Measurements from ENCODE around the gene ZDHHC12. TPM values are rescaled to one million over a fixed set of nuclear protein-coding genes. Genes with fewer than 3 reads are reported as not detected.

ZDHHC12 gene
- total RNA-seq, 1 experiment from 2014 or later, result 62.3 TPM

GRCh38 chr9:128688501-128689292 lies 35.2 kb downstream of the ZDHHC12 start, which contains the start of gene SET:
TSS of gene SET (plus strand) at chr9:128689222. CDS start at chr9:128689583, 361 bp downstream.
- DNase-seq (ENCODE audit: low read depth), result peak; percentile 99

GRCh38 chr9:128687453-128687852 lies 36.5 kb downstream of the ZDHHC12 start:
- no peak for DNase-seq (ENCODE audit: low read depth)

- DNase-seq (ENCODE audit: low read depth), result peak; percentile 30
Observed at GRCh38 chr9:128685636-128686489, 38.1 kb downstream of the ZDHHC12 start.

GRCh38 chr9:128684325-128685199 lies 39.4 kb downstream of the ZDHHC12 start:
- peak; percentile 78 for DNase-seq (ENCODE audit: low read depth)

- DNase-seq (ENCODE audit: low read depth), result no peak
Observed at GRCh38 chr9:128684065-128684324, 39.9 kb downstream of the ZDHHC12 start.

- peak; percentile 50 for DNase-seq (ENCODE audit: low read depth)
Observed at GRCh38 chr9:128683340-128684064, 40.4 kb downstream of the ZDHHC12 start.

GRCh38 chr9:128677794-128678193 lies 46.1 kb downstream of the ZDHHC12 start:
- no peak for DNase-seq (ENCODE audit: low read depth)

GRCh38 chr9:128675382-128675781 lies 48.5 kb downstream of the ZDHHC12 start:
- no peak for DNase-seq (ENCODE audit: low read depth)

Other genes starting within 250 kb of the ZDHHC12 start
- 56.6 and 58.3 TPM in 2 replicates for gene GLE1, start 219.4 kb downstream of the ZDHHC12 start, total RNA-seq (2014; rRNA removed; shearing (Covaris generic))
- gene SPTAN1, start 171.5 kb downstream of the ZDHHC12 start, total RNA-seq (2014; rRNA removed; shearing (Covaris generic)), result 161 and 164 TPM in 2 replicates
- 170 and 194 TPM in 2 replicates for gene DYNC2I2, start 67.3 kb downstream of the ZDHHC12 start, total RNA-seq (2014; rRNA removed; shearing (Covaris generic))
- 1,185 and 1,206 TPM in 2 replicates for gene SET, start 34.9 kb downstream of the ZDHHC12 start, total RNA-seq (2014; rRNA removed; shearing (Covaris generic))
- 8.2 and 16.8 TPM in 2 replicates for gene PKN3, start 21.6 kb downstream of the ZDHHC12 start, total RNA-seq (2014; rRNA removed; shearing (Covaris generic))
- gene ZER1, start 47.8 kb upstream of the ZDHHC12 start, total RNA-seq (2014; rRNA removed; shearing (Covaris generic)), result 9.1 and 31.6 TPM in 2 replicates
- 12.9 and 13.1 TPM in 2 replicates for gene TBC1D13, start 63.1 kb upstream of the ZDHHC12 start, total RNA-seq (2014; rRNA removed; shearing (Covaris generic))
- 14.1 and 17.8 TPM in 2 replicates for gene ENDOG, start 94.4 kb upstream of the ZDHHC12 start, total RNA-seq (2014; rRNA removed; shearing (Covaris generic))
- gene SPOUT1, start 105.7 kb upstream of the ZDHHC12 start, total RNA-seq (2014; rRNA removed; shearing (Covaris generic)), result 29.9 and 45.8 TPM in 2 replicates
- 7.1 and 8.9 TPM in 2 replicates for gene KYAT1, start 157.8 kb upstream of the ZDHHC12 start, total RNA-seq (2014; rRNA removed; shearing (Covaris generic))
- 35.5 and 36.7 TPM in 2 replicates for gene LRRC8A, start 158.0 kb upstream of the ZDHHC12 start, total RNA-seq (2014; rRNA removed; shearing (Covaris generic))
- gene PHYHD1, start 196.9 kb upstream of the ZDHHC12 start, total RNA-seq (2014; rRNA removed; shearing (Covaris generic)), result not detected in 2 replicates
- 16.3 and 17.1 TPM in 2 replicates for gene DOLK, start 223.5 kb upstream of the ZDHHC12 start, total RNA-seq (2014; rRNA removed; shearing (Covaris generic))
- gene NUP188, start 223.6 kb upstream of the ZDHHC12 start, total RNA-seq (2014; rRNA removed; shearing (Covaris generic)), result 73.7 and 75.5 TPM in 2 replicates

Data from Daoy (cell line).